CD4-positive, alpha-beta memory T cell (primary cell): ENCODE results near the gene FAM131A. TPM values are rescaled to one million over a fixed set of nuclear protein-coding genes. Genes with fewer than 3 reads are reported as not detected.

Experiments
- CTCF ChIA-PET: fragments of 350-600 bp; sonication (Branson Sonifier 250); formaldehyde crosslinking; loops from one replicate; lab custom pipeline; 2021; ENCODE audit warnings: inconsistent platforms; ENCODE audit not compliant: partially characterized antibody; lab: Charles Lee
- POLR2A ChIA-PET: fragments of 350-600 bp; sonication (Branson Sonifier 250); formaldehyde crosslinking; loops from one replicate; lab custom pipeline; 2021; ENCODE audit not compliant: partially characterized antibody; lab: Charles Lee
- DNase-seq, 5 donors: peaks; one replicate each; pipeline versions ENCODE4 v3.0.0 to v3.0.0-alpha.2; 2020 to 2022; ENCODE audit warnings: mixed read lengths in 1 of 5
- H3K27ac ChIP-seq: one replicate; pipeline ENCODE4 v1.7.0; 2013; ENCODE audit warnings: low read depth, low read length
- H3K27me3 ChIP-seq: 2 replicates; pipeline ENCODE4 v1.7.0; 2013; ENCODE audit warnings: mild to moderate bottlenecking, low read length, moderate library complexity; ENCODE audit not compliant: insufficient read depth
- H3K36me3 ChIP-seq: 2 replicates; pipeline ENCODE4 v1.7.0; 2013; ENCODE audit warnings: mild to moderate bottlenecking, low read length, moderate library complexity; ENCODE audit not compliant: insufficient read depth
- H3K4me1 ChIP-seq: 2 replicates; pipeline ENCODE4 v1.7.0; 2013; ENCODE audit warnings: mild to moderate bottlenecking, low read length, moderate library complexity; ENCODE audit not compliant: insufficient read depth
- H3K4me3 ChIP-seq, 2 donors: one replicate each; pipeline ENCODE4 v1.7.0; 2013; ENCODE audit warnings: low read length in 2 of 2, mild to moderate bottlenecking in 1 of 2
- H3K9me3 ChIP-seq, 2 donors: one replicate each; pipeline ENCODE4 v1.7.0; 2013; ENCODE audit warnings: low read length in 2 of 2, control low read depth in 1 of 2; ENCODE audit not compliant: control insufficient read depth in 1 of 2
- H3K27ac Mint-ChIP-seq, 7 donors: one replicate each; pipeline ENCODE4 v1.8.0; 2020 to 2021; ENCODE audit warnings: mixed read lengths in 7 of 7, mild to moderate bottlenecking in 6 of 7, inconsistent platforms in 3 of 7, moderate library complexity in 3 of 7
- H3K27me3 Mint-ChIP-seq, 2 donors: one replicate each; pipeline ENCODE4 v1.8.0; 2020 to 2021; ENCODE audit warnings: mixed read lengths in 2 of 2
- H3K36me3 Mint-ChIP-seq, 2 donors: one replicate each; pipeline ENCODE4 v1.8.0; 2020 to 2021; ENCODE audit warnings: mixed read lengths in 2 of 2, inconsistent platforms in 1 of 2, mild to moderate bottlenecking in 1 of 2
- H3K4me1 Mint-ChIP-seq, 4 donors: one replicate each; pipeline ENCODE4 v1.8.0; 2020 to 2021; ENCODE audit warnings: mixed read lengths in 4 of 4, mild to moderate bottlenecking in 1 of 4
- H3K4me3 Mint-ChIP-seq, 8 donors: one replicate each; pipeline ENCODE4 v1.8.0; 2020 to 2021; ENCODE audit warnings: mixed read lengths in 8 of 8, mild to moderate bottlenecking in 7 of 8, moderate library complexity in 6 of 8, inconsistent platforms in 3 of 8
- H3K9me3 Mint-ChIP-seq, 8 donors: one replicate each; pipeline ENCODE4 v1.8.0; 2020 to 2021; ENCODE audit warnings: mixed read lengths in 8 of 8, mild to moderate bottlenecking in 5 of 8, inconsistent platforms in 3 of 8, moderate library complexity in 1 of 8
- intact Hi-C: fragments of 100-400 bp; cut with micrococcal nuclease; formaldehyde crosslinking; loops from one replicate; pipeline ENCODE4 v1.15.1; 2023
- polyA plus RNA-seq, 2 donors: library from polyadenylated mRNA; unstranded; fragments of 300-500 nt; fragmentation: Illumina TruSeq; gene quantifications; one replicate each; pipeline ENCODE4 v1.2.3, GENCODE V29; 2021
- total RNA-seq, 2 experiments: library from RNA; stranded (reverse); gene quantifications; one replicate each; pipeline ENCODE4 v1.2.3, GENCODE V29; 2021

FAM131A gene
- total RNA-seq (1 to 10 TPM; 9.0 to 10.0 TPM), polyA plus RNA-seq (1 to 10 TPM; 1.1 to 1.6 TPM)

GRCh38 chr3:184337399-184337714 lies at the start of gene FAM131A:
TSS of gene FAM131A (plus strand) at chr3:184337600. CDS start at chr3:184337631, 31 bp downstream.
- Histone ChIP-seq H3K9me3 (no peaks in the 10 kb centered on the region), H3K4me1 (peaks cover 20% of the 10 kb centered on the region), H3K27ac (peak within 1 kb of the TSS; percentile 92), H3K27me3 (no peaks in the 10 kb centered on the region), H3K4me3 (peak within 1 kb of the TSS; percentile 53 to 69), H3K36me3 (peaks cover 16% of the 10 kb centered on the region)
- peak within 1 kb of the TSS; percentile 87 to 92 (median 90) for H3K4me3 Mint-ChIP-seq
- H3K27ac Mint-ChIP-seq = peak within 1 kb of the TSS; percentile 90 to 99 (median 94)
- H3K36me3 Mint-ChIP-seq = peaks cover 19 to 32% of the 10 kb centered on the region in 2 donors
- no peaks in the 10 kb centered on the region for H3K9me3 Mint-ChIP-seq
- no peaks in the 10 kb centered on the region for H3K27me3 Mint-ChIP-seq
- intact Hi-C loops = no loop called here
- no peak for DNase-seq
- H3K4me1 Mint-ChIP-seq = peaks cover 24 to 55% (median 30%) of the 10 kb centered on the region in 4 donors
- CTCF ChIA-PET = interaction anchor here (1.1 kb wide), 1 partner anchor 17 kb away, joined by 3 read pairs; no protein-coding TSS in a partner anchor
- POLR2A ChIA-PET = interaction anchor here (1.0 to 2.7 kb wide), 6 partner anchors 11 to 38 kb away, joined by 3 to 10 read pairs (median 3); partner anchors contain the start of genes CLCN2, POLR2H and PSMD2

DNA sequence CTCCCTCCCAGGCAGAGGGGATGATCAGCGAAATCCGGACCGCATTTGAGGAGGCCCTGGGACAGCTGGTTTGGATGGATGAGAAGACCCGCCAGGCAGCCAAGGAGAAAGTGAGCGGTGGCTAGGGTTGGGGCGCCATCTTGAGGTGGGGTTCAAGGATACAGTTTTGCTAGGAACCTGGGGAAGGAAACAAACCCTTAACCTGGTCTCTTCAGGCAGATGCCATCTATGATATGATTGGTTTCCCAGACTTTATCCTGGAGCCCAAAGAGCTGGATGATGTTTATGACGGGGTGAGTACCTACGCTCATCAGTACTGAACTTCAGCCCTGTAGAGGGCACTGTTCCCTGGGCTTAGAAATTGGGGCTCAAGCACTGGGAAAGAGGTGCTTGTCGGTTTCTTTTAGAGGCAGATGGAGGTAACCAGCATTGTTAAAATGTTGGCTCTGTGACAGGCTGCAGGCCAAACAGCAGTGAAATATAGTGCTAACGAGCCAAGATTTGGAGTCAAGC lies 47.9 kb upstream of the FAM131A start:
- no peaks in the 10 kb centered on the region for H3K4me1 ChIP-seq
- H3K4me1 Mint-ChIP-seq = peaks cover 0 to 2% (median 0%) of the 10 kb centered on the region in 4 donors
- no peaks in the 10 kb centered on the region for H3K9me3 ChIP-seq
- H3K36me3 Mint-ChIP-seq = no peaks in the 10 kb centered on the region
- ChIA-PET POLR2A (no interaction called here), CTCF (interaction anchor here (0.6 to 1.9 kb wide), 5 partner anchors 59 to 394 kb away, joined by 3 to 13 read pairs (median 5); no protein-coding TSS in a partner anchor)
- H3K36me3 ChIP-seq = no peaks in the 10 kb centered on the region
- peak overlapping the region in 1 of 7 donors; percentile 57 for H3K27ac Mint-ChIP-seq
- peaks cover 3% of the 10 kb centered on the region for H3K27me3 ChIP-seq
- H3K4me3 ChIP-seq = no peak overlapping the region
- DNase-seq = peak; percentile 40 to 57 (median 48)
- no peak overlapping the region for H3K27ac ChIP-seq
- H3K4me3 Mint-ChIP-seq = no peak overlapping the region
- H3K27me3 Mint-ChIP-seq = peaks cover 5 to 16% of the 10 kb centered on the region in 2 donors
- peaks cover 0 to 2% (median 0%) of the 10 kb centered on the region in 8 donors for H3K9me3 Mint-ChIP-seq
- intact Hi-C loops = loop anchor here (1.0 kb wide), 3 partner anchors 62 to 394 kb away; no protein-coding TSS in a partner anchor

DNA sequence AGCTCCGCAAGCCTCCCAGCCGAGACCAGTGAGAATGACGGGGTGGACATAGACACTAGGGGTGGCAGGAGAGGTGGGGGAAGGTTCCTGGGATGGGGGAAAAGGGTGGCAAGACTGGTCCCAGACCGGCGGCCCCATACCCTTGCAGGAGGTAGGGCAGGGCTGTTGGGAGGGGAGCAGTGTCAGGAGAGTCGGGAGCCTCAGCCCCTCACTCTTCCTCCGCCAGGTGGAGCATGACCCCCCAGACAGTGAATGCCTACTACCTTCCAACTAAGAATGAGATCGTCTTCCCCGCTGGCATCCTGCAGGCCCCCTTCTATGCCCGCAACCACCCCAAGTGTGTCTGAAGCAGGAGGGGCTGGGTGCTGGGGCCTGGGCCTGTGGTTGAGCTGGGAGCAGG lies 47.1 kb upstream of the FAM131A start:
- H3K9me3 ChIP-seq = no peaks in the 10 kb centered on the region
- Mint-ChIP-seq H3K36me3 (no peaks in the 10 kb centered on the region), H3K27ac (peak overlapping the region in 1 of 7 donors; percentile 64), H3K4me1 (peaks cover 0 to 2% (median 0%) of the 10 kb centered on the region in 4 donors), H3K4me3 (no peak overlapping the region), H3K27me3 (peaks cover 5 to 13% of the 10 kb centered on the region in 2 donors), H3K9me3 (peaks cover 0 to 2% (median 0%) of the 10 kb centered on the region in 8 donors)
- H3K27ac ChIP-seq = no peak overlapping the region
- DNase-seq = no peak
- ChIA-PET CTCF (interaction anchor here (1.4 to 1.9 kb wide), 2 partner anchors 8 to 63 kb away, joined by 3 to 13 read pairs; no protein-coding TSS in a partner anchor), POLR2A (no interaction called here)
- peaks cover 3% of the 10 kb centered on the region for H3K27me3 ChIP-seq
- no peak overlapping the region for H3K4me3 ChIP-seq
- H3K4me1 ChIP-seq = no peaks in the 10 kb centered on the region
- H3K36me3 ChIP-seq = no peaks in the 10 kb centered on the region
- intact Hi-C loops = no loop called here

DNA sequence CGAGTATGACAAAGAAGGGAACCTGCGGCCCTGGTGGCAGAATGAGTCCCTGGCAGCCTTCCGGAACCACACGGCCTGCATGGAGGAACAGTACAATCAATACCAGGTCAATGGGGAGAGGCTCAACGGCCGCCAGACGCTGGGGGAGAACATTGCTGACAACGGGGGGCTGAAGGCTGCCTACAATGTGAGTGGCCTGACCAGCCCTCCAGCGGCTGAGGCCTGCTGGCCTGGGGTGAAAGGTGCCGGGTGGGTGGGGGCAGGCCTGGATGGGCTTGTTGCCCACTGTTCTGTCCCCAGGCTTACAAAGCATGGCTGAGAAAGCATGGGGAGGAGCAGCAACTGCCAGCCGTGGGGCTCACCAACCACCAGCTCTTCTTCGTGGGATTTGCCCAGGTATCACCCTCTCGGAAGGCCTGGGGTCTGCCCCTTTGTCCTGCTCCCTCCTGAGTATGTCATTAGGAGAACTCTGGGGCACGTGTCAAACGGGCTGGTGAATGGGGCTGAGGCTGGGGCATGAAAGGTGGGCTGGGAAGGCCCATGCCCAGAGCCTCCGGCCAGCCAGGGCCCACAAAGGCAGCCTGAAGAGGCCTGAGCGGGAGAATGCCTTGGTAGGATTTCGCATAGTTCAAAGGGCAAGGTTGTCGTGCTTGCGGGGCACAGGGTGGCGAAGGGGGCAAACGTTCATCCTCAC lies 46.2 kb upstream of the FAM131A start:
- CTCF ChIA-PET = interaction anchor here (1.4 to 1.5 kb wide), 2 partner anchors 9 to 41 kb away, joined by 3 to 4 read pairs; partner anchors contain the start of gene EEF1AKMT4
- H3K4me1 ChIP-seq = no peaks in the 10 kb centered on the region
- Mint-ChIP-seq H3K4me3 (no peak overlapping the region), H3K9me3 (peaks cover 0 to under 1% (median 0%) of the 10 kb centered on the region in 8 donors), H3K36me3 (no peaks in the 10 kb centered on the region), H3K4me1 (peaks cover 0 to 2% (median 0%) of the 10 kb centered on the region in 4 donors), H3K27ac (no peak overlapping the region), H3K27me3 (peaks cover 2 to 6% of the 10 kb centered on the region in 2 donors)
- H3K36me3 ChIP-seq = no peaks in the 10 kb centered on the region
- intact Hi-C loops = no loop called here
- H3K4me3 ChIP-seq = no peak overlapping the region
- DNase-seq = no peak
- H3K27ac ChIP-seq = no peak overlapping the region
- no peaks in the 10 kb centered on the region for H3K27me3 ChIP-seq
- H3K9me3 ChIP-seq = no peaks in the 10 kb centered on the region
- POLR2A ChIA-PET = no interaction called here

DNA sequence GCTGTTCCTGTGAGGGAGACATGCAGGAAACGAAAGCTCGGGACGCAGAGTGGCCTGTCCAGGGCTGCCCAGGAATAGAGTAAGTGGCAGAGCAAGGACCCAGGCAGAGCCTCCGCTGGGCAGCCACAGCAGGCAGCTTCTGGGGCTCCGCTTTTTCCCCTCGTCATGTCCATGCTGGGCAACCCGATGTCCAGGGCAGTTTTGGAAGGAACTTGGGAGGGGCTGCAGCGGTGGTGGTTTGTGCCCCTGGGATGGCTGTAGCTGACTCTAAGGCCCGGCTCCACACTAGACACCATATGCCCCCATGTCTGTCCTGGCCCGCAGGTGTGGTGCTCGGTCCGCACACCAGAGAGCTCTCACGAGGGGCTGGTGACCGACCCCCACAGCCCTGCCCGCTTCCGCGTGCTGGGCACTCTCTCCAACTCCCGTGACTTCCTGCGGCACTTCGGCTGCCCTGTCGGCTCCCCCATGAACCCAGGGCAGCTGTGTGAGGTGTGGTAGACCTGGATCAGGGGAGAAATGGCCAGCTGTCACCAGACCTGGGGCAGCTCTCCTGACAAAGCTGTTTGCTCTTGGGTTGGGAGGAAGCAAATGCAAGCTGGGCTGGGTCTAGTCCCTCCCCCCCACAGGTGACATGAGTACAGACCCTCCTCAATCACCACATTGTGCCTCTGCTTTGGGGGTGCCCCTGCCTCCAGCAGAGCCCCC lies 45.5 kb upstream of the FAM131A start:
- POLR2A ChIA-PET = no interaction called here
- no peak overlapping the region for H3K27ac Mint-ChIP-seq
- no peaks in the 10 kb centered on the region for H3K9me3 Mint-ChIP-seq
- H3K27ac ChIP-seq = no peak overlapping the region
- no peak overlapping the region for H3K4me3 Mint-ChIP-seq
- peaks cover 0 to 2% (median 0%) of the 10 kb centered on the region in 4 donors for H3K4me1 Mint-ChIP-seq
- H3K27me3 ChIP-seq = no peaks in the 10 kb centered on the region
- no peaks in the 10 kb centered on the region for H3K36me3 Mint-ChIP-seq
- no peaks in the 10 kb centered on the region for H3K4me1 ChIP-seq
- H3K36me3 ChIP-seq = no peaks in the 10 kb centered on the region
- CTCF ChIA-PET = interaction anchor here (1.4 to 1.5 kb wide), 2 partner anchors 9 to 42 kb away, joined by 3 to 4 read pairs; partner anchors contain the start of gene EEF1AKMT4
- H3K9me3 ChIP-seq = no peaks in the 10 kb centered on the region
- no peak overlapping the region for H3K4me3 ChIP-seq
- intact Hi-C loops = no loop called here
- no peak for DNase-seq
- peaks cover 0 to 3% of the 10 kb centered on the region in 2 donors for H3K27me3 Mint-ChIP-seq

DNA sequence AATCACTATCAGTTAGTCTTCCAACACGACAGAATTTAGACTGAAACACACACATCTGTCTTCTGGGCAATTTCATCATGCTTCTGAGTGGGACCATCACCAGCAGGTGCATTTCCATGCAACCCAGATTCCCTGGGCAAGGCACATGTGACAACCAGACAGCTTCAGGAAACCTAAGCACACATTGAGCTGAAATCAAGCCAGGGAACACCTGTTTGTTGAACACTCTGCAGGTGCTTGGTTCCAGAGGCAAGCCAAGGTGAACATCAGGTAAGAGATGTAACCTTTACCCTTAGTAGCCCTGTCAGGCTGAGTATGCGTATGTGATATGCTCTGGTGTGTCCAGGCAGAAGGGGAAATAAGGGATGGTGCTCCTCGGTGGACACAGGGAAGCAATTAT lies 41.6 kb upstream of the FAM131A start:
- no peak overlapping the region for H3K27ac Mint-ChIP-seq
- DNase-seq = no peak
- peak overlapping the region in 1 of 8 donors; percentile 9 for H3K4me3 Mint-ChIP-seq
- peaks cover 6 to 11% of the 10 kb centered on the region in 2 donors for H3K36me3 Mint-ChIP-seq
- H3K4me1 ChIP-seq = peaks cover 13% of the 10 kb centered on the region
- ChIA-PET CTCF (interaction anchor here (0.8 to 1.3 kb wide), 2 partner anchors 46 to 76 kb away, joined by 3 read pairs; partner anchors contain the start of gene EEF1AKMT4), POLR2A (no interaction called here)
- peaks cover 7% of the 10 kb centered on the region for H3K36me3 ChIP-seq
- no peaks in the 10 kb centered on the region for H3K27me3 ChIP-seq
- H3K9me3 ChIP-seq = no peaks in the 10 kb centered on the region
- H3K27ac ChIP-seq = no peak overlapping the region
- H3K9me3 Mint-ChIP-seq = peaks cover 0 to 1% (median 0%) of the 10 kb centered on the region in 8 donors
- no peaks in the 10 kb centered on the region for H3K27me3 Mint-ChIP-seq
- H3K4me3 ChIP-seq = no peak overlapping the region
- peaks cover 11 to 29% (median 19%) of the 10 kb centered on the region in 4 donors for H3K4me1 Mint-ChIP-seq
- intact Hi-C loops = loop anchor here (5.0 kb wide), 1 partner anchor 413 kb away; the partner anchor contains the start of gene PARL
